HepG2 (cell line): ENCODE results near the gene CLDN24. TPM values are rescaled to one million over a fixed set of nuclear protein-coding genes. Genes with fewer than 3 reads are reported as not detected.

Source experiments
- ATAC-seq: fragments of 200-7000 bp; cut with Tn5 transposase; 3 replicates; pipeline ENCODE4 v1.9.1; 2020; ENCODE audit warnings: mild to moderate bottlenecking, moderate library complexity
- BruUV-seq: library from RNA; stranded (reverse); fragments of 400-500 nt; replicated peaks from 2 replicates; lab custom pipeline; 2021; lab: Mats Ljungman, UMichigan
- CTCF ChIA-PET: fragments of 300-600 bp; formaldehyde crosslinking; extraction: SDS; loops from one replicate; lab custom pipeline; 2021; ENCODE audit warnings: low total read pairs, inconsistent platforms, low intra/inter-chr PET ratio; lab: Yijun Ruan, JAX
- POLR2A ChIA-PET: fragments of 350-600 bp; sonication (Branson Sonifier 250); formaldehyde crosslinking; loops from one replicate; lab custom pipeline; 2020; ENCODE audit warnings: antibody characterized with exemption, inconsistent platforms; lab: Yijun Ruan, JAX
- DNase-seq: peaks from one replicate; pipeline ENCODE4 v3.0.0-alpha.2; 2015; ENCODE audit warnings: low spot score
- FAIRE-seq: peaks from 3 replicates; lab custom pipeline; 2011; peaks lifted over from hg19 to GRCh38; lab: Jason Lieb, UNC
- H2AFZ ChIP-seq: one replicate; pipeline ENCODE4 v1.6.1; 2011; ENCODE audit warnings: low read length, inconsistent platforms
- H3K27ac ChIP-seq: fragments of 300-600 bp; 3 replicates; pipeline ENCODE4 v1.8.0; 2011; ENCODE audit warnings: mixed run types, mild to moderate bottlenecking, mixed read lengths, low read length, inconsistent platforms; ENCODE audit not compliant: insufficient read depth; ENCODE audit errors: extremely low read length
- H3K27me3 ChIP-seq, 2 experiments: fragments of 200-600 bp in 1 of 2; 2 replicates in 1 of 2; 3 replicates in 1 of 2; pipeline versions ENCODE4 v1.6.0 to v1.8.0; 2011; ENCODE audit warnings: low read length in 2 of 2, mild to moderate bottlenecking in 2 of 2, moderate library complexity in 2 of 2, inconsistent platforms in 1 of 2; ENCODE audit not compliant: insufficient read depth in 2 of 2, control insufficient read depth in 1 of 2
- H3K36me3 ChIP-seq, 2 experiments: fragments of 200-600 bp in 1 of 2; replicated peaks in 1 of 2; 2 replicates in 1 of 2; 3 replicates in 1 of 2; pipeline versions ENCODE4 v1.5.1 to v1.8.0; 2011; ENCODE audit warnings: low read length in 2 of 2, inconsistent platforms in 1 of 2; ENCODE audit not compliant: insufficient read depth in 2 of 2, control insufficient read depth in 1 of 2
- H3K4me1 ChIP-seq: 2 replicates; pipeline ENCODE4 v1.5.1; 2012; ENCODE audit warnings: low read length, inconsistent platforms; ENCODE audit not compliant: insufficient read depth
- H3K4me2 ChIP-seq: 2 replicates; pipeline ENCODE4 v1.6.0; 2011; ENCODE audit warnings: low read depth, low read length, inconsistent platforms
- H3K4me3 ChIP-seq, 3 experiments: fragments of 200-600 bp in 1 of 3; sonication (generic), shearing (Covaris generic) in 1 of 3; replicated peaks in 1 of 3; 2 replicates each; pipeline ENCODE4 v1.5.1; 2011 to 2016; ENCODE audit warnings: low read length in 3 of 3, inconsistent platforms in 2 of 3, low read depth in 2 of 3, mild to moderate bottlenecking in 2 of 3, control low read depth in 1 of 3, mixed read lengths in 1 of 3; ENCODE audit not compliant: insufficient read depth in 1 of 3
- H3K79me2 ChIP-seq: one replicate; pipeline ENCODE4 v1.6.1; 2011; ENCODE audit warnings: low read length, inconsistent platforms; ENCODE audit not compliant: insufficient read depth
- H3K9ac ChIP-seq: 2 replicates; pipeline ENCODE4 v1.6.0; 2011; ENCODE audit warnings: mild to moderate bottlenecking, low read depth, low read length, inconsistent platforms; ENCODE audit not compliant: insufficient read depth
- H3K9me3 ChIP-seq: 2 replicates; pipeline ENCODE4 v1.5.1; 2012; ENCODE audit warnings: mild to moderate bottlenecking, low read length
- H4K20me1 ChIP-seq: 2 replicates; pipeline ENCODE4 v1.6.0; 2011; ENCODE audit warnings: inconsistent platforms, mild to moderate bottlenecking, low read length, moderate library complexity; ENCODE audit not compliant: insufficient read depth
- DDIT3 ChIP-seq: sonication (generic); formaldehyde crosslinking; IDR thresholded peaks from 2 replicates; pipeline ENCODE4 v1.4.0; 2020; ENCODE audit warnings: mild to moderate bottlenecking, missing genetic modification reagents
- GABPB1 ChIP-seq: IDR thresholded peaks from 2 replicates; pipeline ENCODE4 v1.6.1; 2016; ENCODE audit warnings: mild to moderate bottlenecking, missing genetic modification reagents, moderate library complexity, missing compliant biosample characterization
- GFI1 ChIP-seq: sonication (generic); formaldehyde crosslinking; IDR thresholded peaks from 2 replicates; pipeline ENCODE4 v1.5.0; 2020; ENCODE audit warnings: missing genetic modification reagents, mild to moderate bottlenecking, borderline replicate concordance
- HOXA3 ChIP-seq: sonication (generic); formaldehyde crosslinking; IDR thresholded peaks from 2 replicates; pipeline ENCODE4 v1.5.0; 2020; ENCODE audit warnings: missing genetic modification reagents
- HOXA5 ChIP-seq: sonication (generic); formaldehyde crosslinking; IDR thresholded peaks from 2 replicates; pipeline ENCODE4 v1.4.0; 2020; ENCODE audit warnings: missing genetic modification reagents
- KLF9 ChIP-seq: IDR thresholded peaks from 2 replicates; pipeline ENCODE4 v1.6.1; 2016; ENCODE audit warnings: low read depth
- MAFF ChIP-seq: IDR thresholded peaks from 2 replicates; pipeline ENCODE4 v1.6.1; 2011; ENCODE audit warnings: low read depth, low read length, improper control_type of control experiment
- SCMH1 ChIP-seq: sonication (generic); formaldehyde crosslinking; IDR thresholded peaks from 2 replicates; pipeline ENCODE4 v1.9.0; 2021; ENCODE audit warnings: missing genetic modification reagents, mild to moderate bottlenecking, borderline replicate concordance
- ZFP90 ChIP-seq: sonication (generic); formaldehyde crosslinking; IDR thresholded peaks from 2 replicates; pipeline ENCODE4 v1.8.0; 2022; ENCODE audit warnings: missing genetic modification reagents, mild to moderate bottlenecking, inconsistent platforms, borderline replicate concordance
- ZNF101 ChIP-seq: sonication (generic); formaldehyde crosslinking; IDR thresholded peaks from 2 replicates; pipeline ENCODE4 v1.4.0; 2020; ENCODE audit warnings: mild to moderate bottlenecking, low read depth, missing genetic modification reagents, borderline replicate concordance
- ZNF335 ChIP-seq: sonication (generic); formaldehyde crosslinking; IDR thresholded peaks from 2 replicates; pipeline ENCODE4 v1.4.0; 2020; ENCODE audit warnings: missing genetic modification reagents
- ZNF33A ChIP-seq: sonication (generic); formaldehyde crosslinking; IDR thresholded peaks from 2 replicates; pipeline ENCODE4 v1.5.1; 2020; ENCODE audit warnings: missing genetic modification reagents, mild to moderate bottlenecking, moderate library complexity, borderline replicate concordance
- ZNF451 ChIP-seq: sonication (generic); formaldehyde crosslinking; IDR thresholded peaks from 2 replicates; pipeline ENCODE4 v1.5.0; 2020; ENCODE audit warnings: mild to moderate bottlenecking, missing genetic modification reagents
- ZNF703 ChIP-seq: sonication (generic); formaldehyde crosslinking; IDR thresholded peaks from 2 replicates; pipeline ENCODE4 v1.5.1; 2020; ENCODE audit warnings: missing genetic modification reagents, mild to moderate bottlenecking, moderate library complexity, borderline replicate concordance
- WGBS: methylation state at CpG from one replicate; pipeline ENCODE4 v1.1.6; 2017; ENCODE audit warnings: low lambda C conversion rate; 5-methylcytosine and 5-hydroxymethylcytosine counted together
- in situ Hi-C: cut with HindIII; loops from 2 replicates; pipeline ENCODE4 v1.10.0; 2017; ENCODE audit warnings: low pct_unique_long_range_greater_than_20kb; ENCODE audit not compliant: extremely low pct_ligation_motif_present
- intact Hi-C: fragments of 100-400 bp; cut with micrococcal nuclease; formaldehyde crosslinking; loops from one replicate; pipeline ENCODE4 v1.10.0; 2022; ENCODE audit not compliant: unreplicated experiment
- polyA plus RNA-seq, 8 experiments: library from polyadenylated mRNA; depleted of rRNA in 3 of 8; stranded (reverse) in 7 of 8; unstranded in 1 of 8; fragments of >200 nt; fragmentation: Illumina TruSeq in 4 of 8; extraction: Trizol in 4 of 8; gene quantifications; 2 replicates each; pipeline versions ENCODE4 v1.2.1 to v1.2.3, GENCODE V29; 2011 to 2016; ENCODE audit warnings: low read depth in 4 of 8, missing spikeins in 1 of 8, mixed read lengths in 1 of 8; ENCODE audit not compliant: insufficient read depth in 1 of 8
- total RNA-seq, 5 experiments: library from RNA; depleted of rRNA; stranded (reverse); fragments of >200 nt; fragmentation: Illumina TruSeq; extraction: Trizol; gene quantifications; 2 replicates each; pipeline ENCODE4 v1.2.3, GENCODE V29; 2016; ENCODE audit warnings: low read depth in 1 of 5
- TF ChIP-seq, protein P1 (sequence below): sonication (generic); formaldehyde crosslinking; IDR thresholded peaks from 2 replicates; pipeline ENCODE4 v1.5.0; 2020; ENCODE audit warnings: missing genetic modification reagents
- TF ChIP-seq, protein P2 (sequence below): sonication (generic); formaldehyde crosslinking; IDR thresholded peaks from 2 replicates; pipeline ENCODE4 v1.5.0; 2020; ENCODE audit warnings: missing genetic modification reagents
- TF ChIP-seq, protein P3 (sequence below): sonication (generic); formaldehyde crosslinking; IDR thresholded peaks from 2 replicates; pipeline ENCODE4 v1.8.0; 2022; ENCODE audit warnings: mild to moderate bottlenecking, missing genetic modification reagents; ENCODE audit not compliant: insufficient replicate concordance

The CLDN24 gene
- total and polyA plus RNA-seq, 2 of the 13 experiments (the other 11 are each of a cell fraction or from before 2014, with no cell fraction given): not detected

GRCh38 chr4:183333202-183333601, 11.0 kb upstream of the CLDN24 start (continued):
- no peak for TF ChIP-seq ZFP90
- TF ChIP-seq, all 625 proteins: peak for 0

- no peak for DNase-seq
- intact Hi-C loops: no loop called here
Measured at GRCh38 chr4:183332447-183332846, 10.2 kb upstream of the CLDN24 start.

More at GRCh38 chr4:183332447-183332846, 10.2 kb upstream of the CLDN24 start:
- in situ Hi-C loops: no loop called here
- TF ChIP-seq HOXA5 (CRISPR knock-in tag): no peak
- no peak for TF ChIP-seq GFI1 (CRISPR knock-in tag)
- TF ChIP-seq SCMH1 (CRISPR knock-in tag): no peak
- TF ChIP-seq ZNF33A: no peak
- TF ChIP-seq ZNF703: no peak
- TF ChIP-seq ZNF451 (CRISPR knock-in tag): no peak
- no peak for TF ChIP-seq MAFF
- TF ChIP-seq DDIT3 (CRISPR knock-in tag): no peak
- no peak for TF ChIP-seq ZNF101 (CRISPR knock-in tag)
- TF ChIP-seq HOXA3 (CRISPR knock-in tag): no peak
- TF ChIP-seq, protein P1, sequence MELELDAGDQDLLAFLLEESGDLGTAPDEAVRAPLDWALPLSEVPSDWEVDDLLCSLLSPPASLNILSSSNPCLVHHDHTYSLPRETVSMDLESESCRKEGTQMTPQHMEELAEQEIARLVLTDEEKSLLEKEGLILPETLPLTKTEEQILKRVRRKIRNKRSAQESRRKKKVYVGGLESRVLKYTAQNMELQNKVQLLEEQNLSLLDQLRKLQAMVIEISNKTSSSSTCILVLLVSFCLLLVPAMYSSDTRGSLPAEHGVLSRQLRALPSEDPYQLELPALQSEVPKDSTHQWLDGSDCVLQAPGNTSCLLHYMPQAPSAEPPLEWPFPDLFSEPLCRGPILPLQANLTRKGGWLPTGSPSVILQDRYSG (CRISPR knock-in tag): no peak
- TF ChIP-seq, protein P2, sequence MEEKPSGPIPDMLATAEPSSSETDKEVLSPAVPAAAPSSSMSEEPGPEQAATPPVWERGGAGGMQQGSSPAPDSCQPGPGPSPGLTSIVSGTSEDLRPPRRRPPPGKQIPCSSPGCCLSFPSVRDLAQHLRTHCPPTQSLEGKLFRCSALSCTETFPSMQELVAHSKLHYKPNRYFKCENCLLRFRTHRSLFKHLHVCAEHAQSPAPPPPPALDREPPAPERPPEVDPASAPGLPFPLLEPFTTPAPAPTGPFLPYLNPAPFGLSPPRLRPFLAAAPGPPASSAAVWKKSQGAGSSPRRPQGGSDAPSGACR (CRISPR knock-in tag): no peak
- TF ChIP-seq KLF9: no peak
- TF ChIP-seq, protein P3, sequence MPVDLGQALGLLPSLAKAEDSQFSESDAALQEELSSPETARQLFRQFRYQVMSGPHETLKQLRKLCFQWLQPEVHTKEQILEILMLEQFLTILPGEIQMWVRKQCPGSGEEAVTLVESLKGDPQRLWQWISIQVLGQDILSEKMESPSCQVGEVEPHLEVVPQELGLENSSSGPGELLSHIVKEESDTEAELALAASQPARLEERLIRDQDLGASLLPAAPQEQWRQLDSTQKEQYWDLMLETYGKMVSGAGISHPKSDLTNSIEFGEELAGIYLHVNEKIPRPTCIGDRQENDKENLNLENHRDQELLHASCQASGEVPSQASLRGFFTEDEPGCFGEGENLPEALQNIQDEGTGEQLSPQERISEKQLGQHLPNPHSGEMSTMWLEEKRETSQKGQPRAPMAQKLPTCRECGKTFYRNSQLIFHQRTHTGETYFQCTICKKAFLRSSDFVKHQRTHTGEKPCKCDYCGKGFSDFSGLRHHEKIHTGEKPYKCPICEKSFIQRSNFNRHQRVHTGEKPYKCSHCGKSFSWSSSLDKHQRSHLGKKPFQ (CRISPR knock-in tag): no peak
- TF ChIP-seq ZNF335 (CRISPR knock-in tag): no peak
- no peak for TF ChIP-seq GABPB1 (CRISPR knock-in tag)
- 58% methylated on average over 11 of the region's 11 CpGs for WGBS
- no peaks in the 10 kb centered on the region for H3K36me3 ChIP-seq
- H3K79me2 ChIP-seq: no peaks in the 10 kb centered on the region
- H3K4me3 ChIP-seq: no peak overlapping the region
- H2AFZ ChIP-seq: no peak overlapping the region
- no peak overlapping the region for H3K9ac ChIP-seq
- no peaks in the 10 kb centered on the region for H3K27me3 ChIP-seq
- no peak for FAIRE-seq
- no peaks in the 10 kb centered on the region for H3K9me3 ChIP-seq
- no TSS peak for BruUV-seq
- ChIA-PET CTCF (no interaction called here), POLR2A (no interaction called here)
- H3K4me1 ChIP-seq: peaks cover 40% of the 10 kb centered on the region
- H4K20me1 ChIP-seq: no peaks in the 10 kb centered on the region
- no peak for ATAC-seq
- no peak overlapping the region for H3K27ac ChIP-seq
- H3K4me2 ChIP-seq: no peak overlapping the region
